AG09309 (cell line): ENCODE data around the gene SLC6A6.

Experiments
- DNase-seq: peaks from one replicate; pipeline ENCODE4 v3.0.0-alpha.2; 2010; ENCODE audit warnings: low read depth
- H3K4me3 ChIP-seq: 2 replicates; pipeline ENCODE4 v1.5.1; 2011; ENCODE audit warnings: mild to moderate bottlenecking, low read depth, low read length, moderate library complexity; ENCODE audit not compliant: control insufficient read depth
- CTCF ChIP-seq: IDR thresholded peaks from 2 replicates; pipeline ENCODE4 v1.5.1; 2011; ENCODE audit warnings: mild to moderate bottlenecking, low read depth, low read length, inconsistent platforms; ENCODE audit not compliant: insufficient read depth, control insufficient read depth; ENCODE audit errors: missing control alignments

The SLC6A6 gene

GRCh38 chr3:14396031-14396692 is 6.2 kb upstream of the SLC6A6 start:
- H3K4me3 ChIP-seq = no peak overlapping the region
- DNase-seq = no peak
- TF ChIP-seq CTCF = no peak

- no peak for TF ChIP-seq CTCF
- H3K4me3 ChIP-seq = no peak overlapping the region
- DNase-seq = no peak
These were observed 5.4 kb upstream of the SLC6A6 start for GRCh38 chr3:14397046-14397445.

- TF ChIP-seq CTCF = no peak
- DNase-seq = no peak
- H3K4me3 ChIP-seq = no peak overlapping the region
These were observed 4.9 kb upstream of the SLC6A6 start for GRCh38 chr3:14397531-14397930.

- DNase-seq = no peak
- no peak overlapping the region for H3K4me3 ChIP-seq
- TF ChIP-seq CTCF = no peak
These were observed 4.2 kb upstream of the SLC6A6 start for GRCh38 chr3:14397940-14398796.

- no peak for DNase-seq
- H3K4me3 ChIP-seq = no peak overlapping the region
These were observed 3.7 kb upstream of the SLC6A6 start for GRCh38 chr3:14398797-14399106.

GRCh38 chr3:14401692-14402303 is 608 bp upstream of the SLC6A6 start:
- TF ChIP-seq CTCF = no peak
- no peak for DNase-seq
- H3K4me3 ChIP-seq = no peak overlapping the region

More at GRCh38 chr3:14398797-14399106, 3.7 kb upstream of the SLC6A6 start:
- TF ChIP-seq CTCF = peak; percentile 6
